Neutrophil (primary cell): Measurements from ENCODE around the gene EIF5.

Experiments
- H3K27ac ChIP-seq: fragments of 200-600 bp; sonication (generic); 2 replicates; pipeline ENCODE4 v1.5.1; 2016; ENCODE audit warnings: mild to moderate bottlenecking, moderate library complexity
- H3K27me3 ChIP-seq: fragments of 200-600 bp; sonication (generic); 2 replicates; pipeline ENCODE4 v1.6.0; 2016; ENCODE audit warnings: mild to moderate bottlenecking
- H3K36me3 ChIP-seq: fragments of 200-600 bp; sonication (generic); 2 replicates; pipeline ENCODE4 v1.5.1; 2017
- H3K4me1 ChIP-seq, 2 experiments: fragments of 200-600 bp in 1 of 2; sonication (generic) in 1 of 2; 1 replicate in 1 of 2; 2 replicates in 1 of 2; pipeline versions ENCODE4 v1.5.1 to v1.6.1; 2013 to 2016; ENCODE audit warnings: low read depth in 1 of 2, low read length in 1 of 2, mild to moderate bottlenecking in 1 of 2, moderate library complexity in 1 of 2; ENCODE audit not compliant: control insufficient read depth in 1 of 2, insufficient read depth in 1 of 2
- H3K4me3 ChIP-seq, 2 experiments: fragments of 200-600 bp in 1 of 2; sonication (generic) in 1 of 2; 1 replicate in 1 of 2; 2 replicates in 1 of 2; pipeline ENCODE4 v1.5.1; 2013 to 2016; ENCODE audit warnings: low read depth in 1 of 2, low read length in 1 of 2, mild to moderate bottlenecking in 1 of 2, moderate library complexity in 1 of 2
- H3K9me3 ChIP-seq: fragments of 200-600 bp; sonication (generic); 2 replicates; pipeline ENCODE4 v1.5.1; 2016
- CTCF ChIP-seq: fragments of 200-600 bp; sonication (generic); IDR thresholded peaks from 2 replicates; pipeline ENCODE4 v1.5.1; 2016; ENCODE audit warnings: antibody characterized with exemption

The EIF5 gene

GRCh38 chr14:103311171-103311997 is 22.7 kb upstream of the EIF5 start:
- no peak for TF ChIP-seq CTCF
- no peak overlapping the region for H3K4me3 ChIP-seq
- no peak overlapping the region for H3K27ac ChIP-seq
- no peaks in the 10 kb centered on the region for H3K36me3 ChIP-seq
- no peaks in the 10 kb centered on the region for H3K27me3 ChIP-seq
- H3K4me1 ChIP-seq: peaks cover 13% of the 10 kb centered on the region in 2 experiments
- H3K9me3 ChIP-seq: no peaks in the 10 kb centered on the region

GRCh38 chr14:103312006-103312635 is 21.9 kb upstream of the EIF5 start:
- H3K4me3 ChIP-seq: no peak overlapping the region
- H3K27me3 ChIP-seq: no peaks in the 10 kb centered on the region
- H3K9me3 ChIP-seq: no peaks in the 10 kb centered on the region
- H3K4me1 ChIP-seq: peaks cover 17 to 19% of the 10 kb centered on the region in 2 experiments
- no peak overlapping the region for H3K27ac ChIP-seq
- no peak for TF ChIP-seq CTCF
- no peaks in the 10 kb centered on the region for H3K36me3 ChIP-seq

GRCh38 chr14:103313704-103314103 is 20.3 kb upstream of the EIF5 start:
- no peaks in the 10 kb centered on the region for H3K9me3 ChIP-seq
- H3K4me1 ChIP-seq: peaks cover 30 to 33% of the 10 kb centered on the region in 2 experiments
- H3K36me3 ChIP-seq: no peaks in the 10 kb centered on the region
- H3K27ac ChIP-seq: no peak overlapping the region
- H3K27me3 ChIP-seq: no peaks in the 10 kb centered on the region
- no peak overlapping the region for H3K4me3 ChIP-seq
- no peak for TF ChIP-seq CTCF

GRCh38 chr14:103314496-103315277 is 19.4 kb upstream of the EIF5 start:
- no peak overlapping the region for H3K27ac ChIP-seq
- H3K4me1 ChIP-seq: peaks cover 30 to 33% of the 10 kb centered on the region in 2 experiments
- H3K27me3 ChIP-seq: no peaks in the 10 kb centered on the region
- no peak for TF ChIP-seq CTCF
- H3K36me3 ChIP-seq: no peaks in the 10 kb centered on the region
- H3K9me3 ChIP-seq: no peaks in the 10 kb centered on the region
- no peak overlapping the region for H3K4me3 ChIP-seq

- Histone ChIP-seq H3K36me3 (no peaks in the 10 kb centered on the region), H3K27ac (no peak overlapping the region), H3K9me3 (no peaks in the 10 kb centered on the region), H3K4me3 (no peak overlapping the region), H3K4me1 (peaks cover 30 to 33% of the 10 kb centered on the region in 2 experiments), H3K27me3 (no peaks in the 10 kb centered on the region)
- no peak for TF ChIP-seq CTCF
These were observed 18.6 kb upstream of the EIF5 start for GRCh38 chr14:103315351-103315911.
